CD4-positive, alpha-beta T cell treated with Interferon gamma for 1 hour (primary cell): ENCODE results near the gene USP3.
"Not testable (repeated sequence)": the region's sequence is repeated elsewhere in the genome, so short reads cannot be mapped to it uniquely, and the experiment has no call there.

ENCODE experiments used
- DNase-seq: peaks from one replicate; pipeline ENCODE4 v3.0.0-alpha.2; 2020

Gene USP3

DNA sequence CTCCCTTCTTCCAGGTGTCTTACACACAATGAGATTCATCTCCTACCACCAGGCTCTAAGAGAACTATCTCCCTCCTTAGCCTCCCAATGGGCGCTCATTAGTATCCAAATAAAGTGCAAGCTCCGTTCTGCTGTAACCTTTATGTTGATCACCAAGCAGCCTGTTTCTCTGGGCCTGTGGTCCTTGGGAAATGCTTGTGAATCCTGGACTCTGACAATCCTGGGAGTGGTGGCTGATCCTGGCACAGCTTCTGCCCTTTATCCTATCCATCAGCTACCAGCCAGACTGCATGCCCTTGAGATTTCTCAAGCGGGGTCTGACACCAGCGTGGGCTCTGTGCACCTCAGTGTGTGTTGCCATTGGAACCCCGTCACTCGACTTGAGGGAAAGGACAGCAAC, 26.1 kb upstream of the USP3 start:
- no peak for DNase-seq

DNA sequence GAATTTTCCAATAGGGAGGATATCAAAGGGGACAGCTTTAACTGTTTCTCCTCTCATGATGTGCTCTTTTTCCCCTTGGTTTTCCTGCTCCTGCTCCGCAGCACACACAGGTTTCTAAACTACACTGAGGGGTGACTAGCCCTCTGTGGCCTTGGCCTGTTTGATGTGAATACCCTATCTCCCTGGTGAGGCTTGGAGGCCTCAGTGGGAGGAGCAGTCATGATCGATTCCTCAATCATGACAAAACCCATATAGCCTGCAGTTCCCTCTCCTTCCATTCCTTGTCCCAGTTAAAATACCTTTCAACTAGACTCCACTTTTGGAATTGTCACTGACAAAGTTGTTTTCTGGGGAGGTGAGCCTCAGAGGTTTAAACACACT, 24.0 kb upstream of the USP3 start:
- no peak for DNase-seq

DNA sequence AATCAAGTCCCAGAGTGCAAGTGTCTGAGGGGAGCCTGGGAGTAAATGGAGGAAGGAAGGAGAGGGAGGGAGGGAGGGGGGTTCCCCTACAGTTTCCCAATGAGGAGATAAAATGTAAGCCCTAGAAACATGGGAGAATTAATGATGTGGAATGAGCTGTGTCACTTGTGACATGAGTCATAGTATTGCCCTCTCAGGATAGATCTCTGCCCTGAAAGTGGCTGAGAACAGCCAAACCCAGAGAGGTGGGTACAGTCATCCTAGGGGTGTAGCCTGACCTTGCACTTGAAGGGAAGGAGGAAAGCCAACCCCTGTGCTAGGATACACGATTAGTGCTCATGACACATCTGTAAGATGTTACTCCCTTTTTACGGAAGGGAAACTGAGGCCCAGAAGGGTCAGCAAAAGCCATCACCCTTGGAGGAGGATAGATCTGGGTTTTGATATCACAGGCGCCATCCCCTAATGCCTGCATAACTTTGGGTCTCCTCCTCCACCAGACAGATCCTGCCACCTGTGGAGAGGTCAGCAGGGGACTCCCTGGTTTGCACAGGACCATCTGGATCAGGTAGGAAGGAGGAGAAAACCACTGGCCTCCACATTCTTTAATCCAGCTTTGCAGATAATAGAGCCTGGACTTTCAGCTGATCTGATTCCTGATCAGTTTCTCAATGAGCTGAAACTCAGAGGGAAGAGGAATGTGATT, 23.1 kb upstream of the USP3 start:
- peak; percentile 62 for DNase-seq

DNA sequence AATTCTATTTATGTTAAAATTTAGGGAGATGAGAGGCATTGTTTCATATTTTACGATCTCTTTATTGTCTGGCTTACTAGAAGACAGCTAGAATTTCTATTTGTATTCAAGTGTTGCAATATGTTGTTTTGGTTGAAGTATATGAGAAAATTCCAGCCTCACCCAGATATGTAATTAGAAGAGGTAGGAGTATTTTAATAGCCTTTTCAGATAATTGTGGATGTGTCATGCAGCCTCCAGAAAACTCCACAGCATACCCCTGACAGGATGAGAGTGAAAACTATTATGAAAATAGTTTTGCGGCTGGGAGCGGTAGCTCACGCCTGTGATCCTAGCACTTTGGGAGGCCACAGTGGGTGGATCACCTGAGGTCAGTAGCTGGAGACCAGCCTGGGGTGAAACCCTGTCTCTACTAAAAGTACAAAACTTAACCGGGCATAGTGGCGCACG, 21.5 kb upstream of the USP3 start:
- no peak for DNase-seq

DNA sequence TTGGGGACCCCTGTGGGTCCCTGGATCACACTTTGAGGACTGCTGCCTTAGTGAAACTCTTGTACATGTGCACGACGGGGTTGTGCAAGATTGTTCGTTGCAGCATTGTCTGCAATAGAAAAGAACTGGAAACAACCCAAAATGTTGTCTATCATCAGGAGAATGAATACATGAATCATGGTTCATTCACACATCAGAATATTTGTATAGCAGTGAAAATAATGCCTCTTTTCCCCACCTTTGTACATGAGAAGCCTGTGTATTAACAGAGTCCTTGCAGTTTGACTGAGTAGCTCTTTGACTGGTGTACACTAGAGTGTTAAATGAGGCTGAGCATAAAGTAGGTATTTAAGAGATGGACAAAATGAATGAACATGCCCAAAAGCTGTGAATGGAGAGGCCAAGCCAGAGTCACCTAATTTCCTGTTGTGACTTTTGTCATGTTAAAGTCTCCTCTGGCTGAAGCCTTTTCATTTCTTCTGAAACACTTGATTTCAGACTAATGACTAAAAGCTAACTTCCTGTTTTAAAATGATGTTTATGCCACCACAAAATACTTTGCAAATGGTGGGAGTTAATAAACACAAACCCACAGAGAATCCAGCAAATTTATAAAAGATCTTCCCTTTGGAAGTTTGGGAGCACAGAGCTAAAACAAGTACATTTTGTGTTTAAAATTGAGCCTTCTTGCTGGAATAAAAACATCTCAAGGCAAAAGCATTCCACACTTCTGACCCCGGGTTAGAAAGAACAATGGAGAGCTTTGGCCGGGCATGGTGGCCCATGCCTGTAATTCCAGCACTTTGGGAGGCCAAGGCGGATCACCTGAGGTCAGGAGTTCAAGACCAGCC, 20.6 kb upstream of the USP3 start:
- DNase-seq, result no peak

DNA sequence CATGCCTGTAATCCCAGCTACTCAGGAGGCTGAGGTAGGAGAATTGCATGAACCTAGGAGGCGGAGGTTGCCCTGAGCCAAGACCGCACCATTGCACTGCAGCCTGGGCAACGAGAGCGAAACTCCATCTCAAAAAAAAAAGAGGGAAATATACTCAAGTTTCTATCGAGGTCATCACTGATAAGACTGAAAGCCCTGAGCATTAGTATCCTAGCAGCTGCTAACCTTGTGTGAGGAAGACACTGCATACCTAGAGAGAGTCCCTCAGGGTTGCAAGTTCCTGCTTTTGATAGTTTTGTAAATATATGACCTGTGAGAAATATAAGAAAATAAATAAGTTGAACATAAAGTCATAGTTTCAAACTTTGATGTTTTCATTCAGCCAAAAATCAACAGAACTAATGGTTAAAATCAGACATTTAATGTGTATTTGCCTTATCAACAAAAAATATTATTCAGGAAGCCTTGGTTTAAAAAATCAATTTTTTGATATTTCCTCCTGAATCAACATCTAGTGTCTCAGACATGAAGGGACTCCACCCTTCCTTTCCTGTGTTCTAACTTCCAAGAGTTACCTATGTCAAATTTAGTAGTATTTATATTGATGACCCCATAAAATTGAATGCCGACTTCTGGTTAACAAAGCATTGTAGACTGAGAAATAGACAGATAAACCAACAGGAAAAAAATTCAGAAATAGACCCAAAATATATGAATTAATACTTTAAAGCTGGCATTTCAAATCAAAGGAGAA, 19.8 kb upstream of the USP3 start:
- no peak for DNase-seq

DNA sequence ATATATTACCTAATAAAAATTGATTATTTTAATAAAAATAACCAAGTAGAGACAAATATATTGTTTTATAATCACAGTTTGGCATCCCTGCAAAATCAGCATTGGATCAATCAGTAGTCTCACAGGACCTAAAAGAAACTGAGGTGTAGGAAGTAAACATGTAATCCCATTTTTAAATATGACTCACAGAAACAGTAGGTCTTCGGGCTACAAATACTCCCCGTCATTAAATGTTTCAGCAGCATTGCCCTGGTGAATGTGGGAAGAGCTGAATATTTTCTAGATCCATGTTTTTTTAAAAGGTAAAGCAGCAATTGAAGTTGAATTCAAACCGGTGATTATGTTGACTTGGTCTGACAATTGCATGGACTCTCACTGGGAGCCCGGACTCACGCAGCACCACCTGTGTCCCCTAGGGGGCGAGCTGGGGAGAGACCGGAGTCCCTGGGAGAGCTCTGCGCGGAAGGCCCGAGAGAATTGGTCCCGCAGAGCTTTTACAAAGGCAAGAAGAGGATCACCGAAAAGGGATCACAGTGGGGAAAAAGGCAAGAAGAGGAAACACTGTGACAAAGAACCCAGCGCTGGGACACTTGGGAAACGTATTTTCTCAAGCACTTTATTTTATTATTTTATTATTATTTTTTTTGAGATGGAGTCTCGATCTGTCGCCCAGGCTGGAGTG, 17.2 kb upstream of the USP3 start:
- peak; percentile 86 for DNase-seq

DNA sequence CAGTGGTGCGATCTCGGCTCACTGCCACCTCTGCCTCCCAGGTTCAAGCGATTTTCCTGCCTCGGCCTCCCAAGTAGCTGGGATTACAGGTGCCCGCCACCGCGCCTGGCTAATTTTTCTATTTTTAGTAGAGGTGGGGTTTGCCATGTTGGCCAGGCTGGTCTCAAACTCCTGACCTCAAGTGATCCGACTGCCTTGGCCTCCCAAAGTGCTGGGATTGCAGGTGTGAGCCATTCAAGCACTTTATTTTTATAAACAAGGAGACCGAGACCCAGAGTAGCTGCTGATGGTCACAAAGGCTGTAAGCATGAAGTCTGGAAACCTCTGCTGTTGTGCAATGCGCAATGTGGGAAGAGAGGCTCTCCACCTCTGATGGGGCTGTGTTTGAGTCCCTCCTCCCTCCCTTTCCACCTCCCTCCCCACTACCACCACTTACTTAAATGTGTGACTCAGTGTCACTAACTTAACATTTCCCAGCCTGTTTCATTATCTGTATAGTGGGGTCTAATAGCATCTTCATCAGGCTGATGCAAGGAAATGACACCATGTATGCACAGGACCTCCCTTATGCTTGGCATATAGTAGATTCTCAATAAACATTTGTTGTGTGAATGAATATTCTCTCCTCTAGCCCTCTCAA, 16.5 kb upstream of the USP3 start:
- not testable (repeated sequence) for DNase-seq

DNA sequence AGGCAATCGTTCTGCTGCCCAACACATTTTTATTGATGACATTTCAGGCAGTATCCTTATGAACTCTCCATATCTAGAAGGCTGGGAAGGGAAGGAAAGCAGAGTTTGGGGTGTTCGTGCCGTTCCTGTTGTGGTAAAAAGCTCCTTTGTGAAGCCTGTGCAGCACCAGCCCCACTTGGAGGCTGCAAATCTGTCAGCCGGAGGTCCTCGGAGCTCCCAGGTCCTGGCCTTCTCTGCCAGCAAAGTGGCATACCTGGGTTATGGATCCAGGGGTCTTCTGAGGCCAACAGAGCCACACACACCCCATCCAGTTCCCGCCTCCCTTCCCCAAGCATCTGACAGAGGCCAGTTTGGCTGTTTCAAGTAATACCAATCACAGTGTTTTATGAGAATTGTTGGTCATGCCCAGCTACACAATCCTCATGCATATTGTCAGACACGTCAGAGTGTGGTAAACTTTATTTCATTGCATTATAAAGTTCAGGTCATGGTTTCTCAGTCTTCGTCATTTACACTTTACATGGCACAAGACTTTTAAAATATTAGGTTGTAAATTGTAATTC, 15.9 kb upstream of the USP3 start:
- no peak for DNase-seq

DNA sequence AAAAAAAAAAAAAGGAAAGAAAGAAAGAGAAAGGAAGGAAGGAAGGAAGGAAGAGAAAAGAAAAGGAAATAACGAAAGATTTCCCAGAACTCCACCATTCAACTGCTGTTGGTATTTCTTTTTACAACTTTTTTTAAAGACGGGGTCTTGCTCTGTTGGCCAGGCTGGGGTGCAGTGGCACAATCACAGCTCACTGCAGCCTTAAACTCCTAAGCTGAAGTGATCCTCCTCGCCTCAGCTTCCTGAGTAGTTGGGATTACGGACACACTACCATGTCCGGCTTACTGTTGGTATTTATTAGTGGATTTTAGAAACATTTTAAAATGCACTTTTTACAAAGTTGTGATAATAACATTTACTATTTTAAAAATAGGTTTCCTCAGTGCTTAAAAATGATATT, 15.0 kb upstream of the USP3 start:
- no peak for DNase-seq

DNA sequence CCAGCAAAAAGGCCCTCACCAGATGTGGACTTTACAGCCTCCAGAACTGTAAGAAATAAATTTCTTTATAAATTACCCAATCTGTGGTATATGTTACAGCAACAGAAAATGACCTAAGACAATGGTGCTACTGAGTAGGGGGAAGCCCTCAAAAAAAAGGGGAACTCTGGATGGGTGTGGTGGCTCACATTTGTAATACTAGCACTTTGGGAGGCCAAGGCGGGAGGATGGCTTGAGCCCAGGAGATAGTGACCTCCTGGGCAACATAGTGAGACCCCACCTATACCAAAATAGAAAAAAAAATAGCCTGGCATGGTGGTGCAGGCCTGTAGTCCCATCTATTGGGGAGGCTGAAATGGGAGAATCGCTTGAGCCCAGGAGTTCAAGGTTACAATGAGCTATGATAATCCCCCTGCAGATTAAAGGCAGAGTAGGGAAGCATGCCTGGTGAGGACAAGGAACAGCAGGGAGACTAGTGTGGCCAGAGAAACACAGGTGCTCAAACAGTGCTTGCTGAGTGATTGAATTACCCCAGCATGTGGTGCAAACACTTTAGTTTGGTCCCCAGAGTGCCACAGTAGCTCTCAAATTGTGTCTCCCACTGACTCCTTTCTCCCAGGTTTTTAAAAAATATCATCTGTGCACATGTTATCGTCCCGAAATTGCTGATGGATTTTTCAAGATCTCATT, 13.9 kb upstream of the USP3 start:
- peak; percentile 66 for DNase-seq

DNA sequence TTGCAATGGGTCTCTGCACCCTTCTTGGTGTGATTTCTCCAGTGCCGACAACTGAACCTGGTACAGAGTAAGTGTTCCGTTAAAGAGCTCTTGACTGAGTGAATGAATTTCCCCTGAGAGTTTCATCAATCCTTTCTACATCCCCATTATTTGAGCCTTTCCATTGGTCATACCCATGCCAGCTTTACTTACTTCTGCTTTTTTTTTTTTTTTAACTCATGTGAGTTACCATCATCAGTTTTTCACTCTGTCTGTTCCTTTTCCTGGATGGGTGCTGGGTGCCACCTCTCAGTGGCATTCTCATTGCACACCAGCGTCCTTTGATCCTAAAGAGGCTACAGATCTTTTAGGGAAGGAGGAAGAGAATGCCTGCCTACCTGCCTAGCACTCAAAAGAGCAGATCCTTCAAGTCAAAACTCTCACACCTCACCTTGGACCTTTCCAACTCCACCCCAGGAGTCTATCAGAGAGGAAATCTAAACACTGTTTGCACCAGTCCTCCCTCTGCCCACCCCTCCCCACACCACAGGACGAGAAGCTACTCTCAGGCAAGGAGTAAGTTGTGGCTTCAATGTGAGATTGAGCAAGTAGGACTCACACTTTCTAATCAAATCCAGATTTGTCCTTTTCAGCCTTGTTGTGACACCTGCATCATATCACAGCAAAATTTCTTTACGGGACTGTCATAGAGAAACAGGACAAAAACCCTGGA, 13.1 kb upstream of the USP3 start:
- DNase-seq, result no peak

DNA sequence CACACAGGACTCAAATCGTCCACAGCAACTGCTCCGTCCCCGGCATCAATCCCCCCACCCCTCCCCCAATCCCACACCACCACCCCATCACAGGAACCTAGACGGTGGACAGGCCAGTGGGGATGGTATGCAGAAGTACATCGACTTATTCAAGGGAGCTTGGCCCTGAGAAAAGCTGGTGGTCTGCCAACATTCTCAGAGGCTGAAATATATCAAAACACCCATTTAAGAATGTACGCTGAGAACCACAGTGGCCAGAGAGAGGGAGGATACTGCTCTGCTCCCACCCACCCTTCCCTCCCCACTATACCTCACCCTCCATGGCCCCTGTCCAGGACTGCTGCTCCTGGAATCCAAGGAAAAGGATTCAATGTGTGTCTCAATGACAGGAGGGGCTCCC, 12.4 kb upstream of the USP3 start:
- DNase-seq, result no peak

DNA sequence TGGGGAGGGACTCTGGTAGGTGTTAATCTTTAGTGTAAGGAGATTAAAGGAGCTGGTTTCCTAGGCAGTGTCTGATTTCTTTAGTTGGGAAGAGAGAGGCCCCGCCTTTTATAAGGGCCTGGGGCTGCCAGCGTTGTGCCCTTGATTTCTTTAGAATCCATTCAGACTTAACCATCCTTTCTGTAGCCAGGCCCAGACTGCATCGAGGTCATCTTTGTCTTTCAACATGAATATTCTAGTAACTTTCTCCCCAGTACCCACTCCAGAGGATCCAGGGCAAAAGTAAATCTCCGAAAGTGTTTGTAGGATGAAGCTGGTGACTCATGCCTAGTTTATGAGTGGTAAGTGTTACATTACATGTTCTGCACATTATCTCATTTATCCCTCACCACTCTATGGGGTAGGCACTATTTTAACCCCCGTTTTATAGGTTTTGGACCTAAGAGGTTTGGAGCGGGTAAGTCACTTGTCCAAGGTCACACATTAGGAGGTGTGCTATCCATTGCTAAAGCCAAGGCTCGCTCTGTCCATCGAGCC, 11.8 kb upstream of the USP3 start:
- no peak for DNase-seq

DNA sequence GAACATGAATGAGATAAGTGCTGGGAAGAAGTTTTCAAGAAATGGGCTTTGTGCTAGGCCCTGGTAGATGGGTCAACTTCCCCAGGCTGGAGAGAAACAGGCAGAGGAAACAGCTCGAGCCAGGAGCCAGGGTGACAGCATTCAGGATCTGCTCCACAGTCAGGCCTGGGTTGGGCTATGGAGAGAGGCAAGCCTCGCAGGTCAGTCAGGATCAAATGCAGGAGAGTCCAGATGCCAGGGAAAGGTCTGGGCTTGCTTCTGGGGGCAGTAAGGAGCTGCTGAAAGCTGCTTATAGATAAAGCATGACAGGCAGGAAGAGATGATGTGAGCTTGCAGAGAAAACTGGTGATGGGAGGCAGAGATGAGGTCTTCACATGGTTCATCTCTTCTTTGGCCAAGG, 11.0 kb upstream of the USP3 start:
- DNase-seq, result no peak

DNA sequence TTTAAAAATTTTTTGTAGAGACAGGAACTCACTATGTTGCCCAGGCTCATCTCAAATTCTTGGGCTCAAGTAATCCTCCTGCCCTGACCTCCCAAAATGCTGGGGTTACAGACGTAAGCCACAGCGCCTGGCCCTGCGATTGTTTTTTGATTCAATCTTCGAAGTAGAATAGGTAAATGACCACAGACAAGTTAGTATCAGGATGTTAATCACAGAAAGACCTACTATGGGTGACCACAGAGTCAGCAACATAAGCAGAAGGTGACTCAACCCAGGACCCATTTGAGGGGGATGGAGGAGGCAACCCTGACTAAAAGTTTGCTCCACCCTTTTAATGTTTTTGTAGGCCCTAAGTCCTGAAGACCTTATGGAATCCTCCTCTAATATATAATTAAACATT, 10.0 kb upstream of the USP3 start:
- DNase-seq, result no peak

DNA sequence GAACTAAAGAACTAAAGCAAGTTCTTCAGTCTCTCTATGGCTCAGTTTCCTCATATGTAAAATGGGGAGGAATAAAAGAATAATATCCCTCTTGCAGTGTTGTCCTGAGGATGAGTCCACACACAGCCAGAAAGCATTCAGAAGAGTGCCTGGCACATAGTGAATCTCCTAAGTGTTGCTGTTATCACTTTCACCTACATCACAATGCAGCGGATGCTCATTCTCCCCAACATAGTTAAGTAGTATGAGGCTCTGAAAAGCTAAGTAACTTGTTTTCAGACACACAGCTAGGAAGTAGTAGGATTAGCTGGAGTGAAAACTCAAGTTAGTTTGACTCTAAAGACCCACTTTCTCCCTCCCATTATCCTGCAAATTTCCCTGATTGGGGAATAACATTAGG, 9.1 kb upstream of the USP3 start:
- DNase-seq, result no peak

DNA sequence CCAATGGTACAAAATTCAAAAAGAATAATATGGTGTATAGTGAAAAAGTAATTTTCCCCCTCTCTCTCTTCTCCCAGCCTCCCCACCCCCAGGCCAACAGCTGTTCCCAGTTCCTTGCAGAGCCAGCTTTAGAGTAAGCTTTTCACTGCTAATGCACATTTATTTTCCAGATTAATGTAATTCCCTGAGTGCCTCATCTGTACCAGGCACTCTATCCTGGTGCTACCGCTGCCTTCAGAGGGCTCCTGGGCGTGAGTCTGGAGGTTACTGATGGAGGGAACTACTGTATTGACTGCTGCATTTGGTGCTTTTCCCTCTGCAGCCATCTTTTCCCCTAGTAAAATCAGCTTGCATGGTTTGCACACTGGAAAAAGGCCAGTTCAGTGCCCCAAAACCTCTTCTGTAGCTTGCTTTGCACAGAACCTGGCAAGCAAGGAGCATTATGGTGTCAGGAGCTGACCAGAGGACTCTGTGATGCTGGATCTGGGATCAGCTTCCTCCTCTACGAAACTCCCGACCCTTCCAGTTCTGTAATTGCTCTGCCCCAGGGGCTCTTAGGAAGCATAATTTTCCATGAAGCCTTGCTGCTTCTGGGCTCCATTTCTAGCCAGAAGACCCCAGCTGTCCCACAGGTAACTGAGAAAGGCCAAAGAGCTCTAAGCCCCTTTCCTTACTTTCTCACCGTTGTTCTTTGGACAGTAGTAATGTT, 8.5 kb upstream of the USP3 start:
- DNase-seq, result no peak

DNA sequence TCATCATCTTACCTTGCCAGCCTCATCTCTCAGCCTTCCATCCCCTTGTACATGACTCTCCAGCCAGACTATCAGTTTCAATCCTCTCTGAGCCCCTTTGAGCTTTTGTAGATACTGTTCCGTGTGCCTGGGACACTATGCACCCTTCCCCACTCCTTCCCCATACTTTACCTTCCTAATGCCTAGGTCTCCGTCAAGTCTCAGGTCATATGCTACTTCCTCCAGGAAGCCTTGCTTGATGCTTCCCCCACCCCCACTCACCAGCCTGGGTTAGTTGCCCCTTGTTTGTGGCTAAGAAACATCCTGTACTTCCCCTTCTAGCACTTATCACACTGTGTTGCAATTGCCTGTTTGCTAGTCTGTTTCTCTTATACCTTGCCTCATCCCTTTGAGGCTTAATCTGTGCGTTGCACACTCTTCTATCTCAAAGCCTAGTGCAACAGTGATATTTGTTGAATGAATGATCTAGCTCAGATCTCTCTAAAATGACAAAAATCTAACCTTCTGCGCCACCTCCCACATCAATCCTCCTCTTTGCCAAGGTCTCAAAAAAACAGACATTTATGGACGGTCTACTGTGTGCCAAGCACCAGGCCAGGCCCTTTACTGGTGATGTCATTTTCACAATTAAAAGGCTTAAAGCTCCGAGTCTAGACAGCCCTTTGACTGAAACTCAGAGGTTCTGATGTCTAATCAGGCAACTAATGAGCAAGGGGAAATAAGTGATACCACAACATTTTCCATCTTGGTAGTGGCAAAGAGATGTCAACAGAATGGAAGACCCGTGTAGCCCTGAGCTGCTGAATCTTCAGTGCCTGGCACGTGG, 6.5 kb upstream of the USP3 start:
- peak; percentile 86 for DNase-seq
